Parathyroid adenoma (tissue), 2 donors: ENCODE results near the gene CLDN3.
A peak's percentile ranks its signal among the peaks of the same experiment; 100 is the strongest.

Experiments used
- H2AFZ ChIP-seq: fragments of 300-600 bp; sonication (generic); one replicate; pipeline ENCODE4 v1.7.0; 2017; ENCODE audit warnings: antibody characterized with exemption, mild to moderate bottlenecking
- H3K27ac ChIP-seq: fragments of 300-600 bp; sonication (generic); one replicate; pipeline ENCODE4 v1.7.0; 2017
- H3K27me3 ChIP-seq: fragments of 300-600 bp; sonication (generic); one replicate; pipeline ENCODE4 v1.7.0; 2017; ENCODE audit warnings: low read length; ENCODE audit not compliant: control insufficient read depth, insufficient read depth
- H3K36me3 ChIP-seq: fragments of 300-600 bp; sonication (generic); one replicate; pipeline ENCODE4 v1.7.0; 2017; ENCODE audit warnings: low read length; ENCODE audit not compliant: control insufficient read depth, insufficient read depth
- H3K4me1 ChIP-seq: fragments of 300-600 bp; sonication (generic); one replicate; pipeline ENCODE4 v1.7.0; 2017; ENCODE audit warnings: control low read depth
- H3K4me2 ChIP-seq: fragments of 300-600 bp; sonication (generic); one replicate; pipeline ENCODE4 v1.7.0; 2017; ENCODE audit warnings: low read length
- H3K4me3 ChIP-seq: fragments of 300-600 bp; sonication (generic); one replicate; pipeline ENCODE4 v1.7.0; 2017; ENCODE audit warnings: low read depth, low read length
- H3K79me2 ChIP-seq: fragments of 300-600 bp; sonication (generic); one replicate; pipeline ENCODE4 v1.7.0; 2017; ENCODE audit warnings: control low read depth
- H3K9ac ChIP-seq: fragments of 300-600 bp; sonication (generic); one replicate; pipeline ENCODE4 v1.7.0; 2017; ENCODE audit warnings: mild to moderate bottlenecking
- H3K9me3 ChIP-seq: fragments of 300-600 bp; sonication (generic); one replicate; pipeline ENCODE4 v1.7.0; 2017; ENCODE audit warnings: low read length; ENCODE audit not compliant: control insufficient read depth
- TF ChIP-seq, protein P1 (sequence below): fragments of 300-600 bp; sonication (generic); IDR thresholded peaks from one replicate; pipeline ENCODE4 v1.7.0; 2017; ENCODE audit warnings: antibody characterized with exemption, mild to moderate bottlenecking
- donor health status: primary hyperparathyroidism.

The CLDN3 gene, protein sequence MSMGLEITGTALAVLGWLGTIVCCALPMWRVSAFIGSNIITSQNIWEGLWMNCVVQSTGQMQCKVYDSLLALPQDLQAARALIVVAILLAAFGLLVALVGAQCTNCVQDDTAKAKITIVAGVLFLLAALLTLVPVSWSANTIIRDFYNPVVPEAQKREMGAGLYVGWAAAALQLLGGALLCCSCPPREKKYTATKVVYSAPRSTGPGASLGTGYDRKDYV

DNA sequence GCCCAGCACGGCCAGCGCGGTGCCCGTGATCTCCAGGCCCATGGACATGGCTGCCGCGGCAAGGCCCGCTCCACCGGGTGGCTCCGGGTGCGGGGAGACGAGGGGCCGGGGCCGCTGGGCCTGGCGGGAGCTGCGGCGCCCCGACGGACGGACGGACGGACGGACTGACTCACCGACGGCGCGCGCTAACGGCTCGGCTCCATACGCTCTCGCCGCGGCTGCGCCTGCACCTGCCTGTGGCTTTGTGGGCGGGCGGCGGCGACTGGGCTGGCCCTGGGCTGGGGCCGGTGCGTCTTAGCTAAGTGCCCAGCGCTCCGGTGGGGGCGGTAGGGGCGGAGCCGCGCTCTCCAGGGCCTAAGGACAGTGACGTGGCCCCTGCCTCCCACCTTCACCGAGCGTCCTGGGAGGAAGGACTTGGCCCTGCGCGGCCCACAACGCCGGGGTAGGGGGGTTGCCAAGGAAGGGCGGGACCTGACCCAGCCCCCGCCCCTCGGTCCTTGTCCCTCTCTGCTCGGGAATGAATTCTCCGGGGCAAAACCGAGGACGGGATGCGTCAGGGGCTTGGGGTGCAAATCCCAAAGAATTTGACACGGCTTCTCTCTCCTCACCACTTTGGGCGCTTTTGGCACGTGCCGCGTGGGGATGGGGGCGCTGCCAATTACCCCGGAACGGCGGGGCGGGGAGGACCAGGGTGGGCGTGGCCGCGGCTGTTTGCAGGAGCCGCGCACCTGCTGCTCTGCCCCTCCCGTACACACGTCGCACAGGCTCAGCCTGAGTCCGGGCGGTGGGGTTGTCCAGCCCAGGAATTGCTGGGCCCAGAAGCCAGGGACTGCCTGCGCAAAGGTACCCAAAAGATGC is at the start of gene CLDN3:
Gene CLDN3, minus strand, starts transcription at position 269 of the 858 bp plus-strand sequence. Its CDS starts 221 bp downstream, at position 48.
- Histone ChIP-seq H3K9ac (no peak within 1 kb of the TSS), H3K4me3 (peak within 1 kb of the TSS; percentile 74), H3K9me3 (no peaks in the 10 kb centered on the region), H3K4me2 (peak within 1 kb of the TSS; percentile 91), H3K79me2 (no peaks in the 10 kb centered on the region), H3K27ac (no peak within 1 kb of the TSS), H2AFZ (peak within 1 kb of the TSS; percentile 83), H3K4me1 (no peaks in the 10 kb centered on the region), H3K36me3 (no peaks in the 10 kb centered on the region), H3K27me3 (no peaks in the 10 kb centered on the region)
- TF ChIP-seq, protein P1, sequence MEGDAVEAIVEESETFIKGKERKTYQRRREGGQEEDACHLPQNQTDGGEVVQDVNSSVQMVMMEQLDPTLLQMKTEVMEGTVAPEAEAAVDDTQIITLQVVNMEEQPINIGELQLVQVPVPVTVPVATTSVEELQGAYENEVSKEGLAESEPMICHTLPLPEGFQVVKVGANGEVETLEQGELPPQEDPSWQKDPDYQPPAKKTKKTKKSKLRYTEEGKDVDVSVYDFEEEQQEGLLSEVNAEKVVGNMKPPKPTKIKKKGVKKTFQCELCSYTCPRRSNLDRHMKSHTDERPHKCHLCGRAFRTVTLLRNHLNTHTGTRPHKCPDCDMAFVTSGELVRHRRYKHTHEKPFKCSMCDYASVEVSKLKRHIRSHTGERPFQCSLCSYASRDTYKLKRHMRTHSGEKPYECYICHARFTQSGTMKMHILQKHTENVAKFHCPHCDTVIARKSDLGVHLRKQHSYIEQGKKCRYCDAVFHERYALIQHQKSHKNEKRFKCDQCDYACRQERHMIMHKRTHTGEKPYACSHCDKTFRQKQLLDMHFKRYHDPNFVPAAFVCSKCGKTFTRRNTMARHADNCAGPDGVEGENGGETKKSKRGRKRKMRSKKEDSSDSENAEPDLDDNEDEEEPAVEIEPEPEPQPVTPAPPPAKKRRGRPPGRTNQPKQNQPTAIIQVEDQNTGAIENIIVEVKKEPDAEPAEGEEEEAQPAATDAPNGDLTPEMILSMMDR = no peak

DNA sequence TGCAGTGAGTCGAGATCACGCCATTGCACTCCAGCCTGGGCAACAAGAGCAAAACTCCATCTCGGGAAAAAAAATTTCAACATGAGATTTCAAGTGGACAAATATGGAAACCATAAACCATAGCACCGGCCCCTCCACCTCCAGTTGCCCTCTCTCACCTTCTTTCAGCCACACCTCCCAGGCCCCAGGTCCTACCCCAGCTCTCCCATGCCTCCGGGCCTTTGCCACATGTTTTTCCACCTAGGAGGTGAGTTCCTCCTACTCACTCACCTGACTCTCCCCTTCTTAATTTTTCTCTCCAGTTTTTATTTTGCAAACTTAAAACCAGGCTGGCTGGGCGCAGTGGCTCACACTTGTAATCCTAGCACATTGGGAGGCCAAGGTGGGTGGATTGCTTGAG is 47.1 kb upstream of the CLDN3 start:
- Histone ChIP-seq H3K36me3 (no peaks in the 10 kb centered on the region), H3K27me3 (no peaks in the 10 kb centered on the region), H3K4me2 (no peak overlapping the region), H3K4me3 (no peak overlapping the region), H3K9ac (no peak overlapping the region), H3K9me3 (no peaks in the 10 kb centered on the region), H3K27ac (no peak overlapping the region), H3K4me1 (peaks cover 6% of the 10 kb centered on the region), H3K79me2 (no peaks in the 10 kb centered on the region), H2AFZ (no peak overlapping the region)
- TF ChIP-seq, protein P1 = no peak

DNA sequence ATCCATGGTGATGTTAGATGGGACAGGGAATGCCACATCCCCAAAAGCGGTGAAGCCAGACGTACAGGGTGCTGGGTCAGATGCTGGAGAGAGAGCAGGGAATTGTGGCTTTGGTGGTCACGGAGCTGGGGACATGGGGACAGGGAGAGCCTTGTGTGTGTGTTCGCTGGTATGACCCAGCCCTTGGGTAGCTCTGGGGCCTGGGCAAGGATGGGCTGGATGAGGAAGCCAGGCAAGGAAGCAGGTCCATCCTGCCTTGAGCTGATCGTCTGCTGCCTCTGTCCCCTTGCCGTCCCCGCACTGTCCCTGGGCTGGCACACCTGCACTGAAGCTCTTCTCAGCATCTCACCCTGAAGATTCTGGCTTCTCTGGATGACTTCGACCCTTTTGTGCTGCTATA is 45.4 kb upstream of the CLDN3 start:
- Histone ChIP-seq H3K9ac (no peak overlapping the region), H3K4me2 (no peak overlapping the region), H3K79me2 (no peaks in the 10 kb centered on the region), H3K36me3 (no peaks in the 10 kb centered on the region), H2AFZ (no peak overlapping the region), H3K27me3 (no peaks in the 10 kb centered on the region), H3K4me3 (no peak overlapping the region), H3K9me3 (no peaks in the 10 kb centered on the region), H3K27ac (no peak overlapping the region), H3K4me1 (no peaks in the 10 kb centered on the region)
- TF ChIP-seq, protein P1 = no peak

DNA sequence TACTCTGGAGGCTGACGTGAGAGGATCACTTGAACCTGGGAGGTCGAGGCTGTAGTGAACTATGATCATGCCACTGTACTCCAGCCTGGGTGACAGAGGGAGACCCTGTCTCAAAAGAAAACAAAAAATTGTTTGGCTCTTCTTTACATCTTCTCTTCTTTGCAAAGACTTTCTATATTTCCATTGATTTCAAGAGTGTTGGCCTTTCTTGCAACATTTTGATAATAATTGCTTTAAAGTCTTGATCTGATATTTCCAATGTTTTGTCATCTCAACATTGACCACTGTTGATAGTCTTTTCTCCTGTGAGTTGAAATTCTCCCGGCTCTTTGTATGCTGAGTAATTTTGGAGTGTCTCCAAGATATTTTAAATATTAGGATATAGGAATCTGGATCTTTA is 42.9 kb upstream of the CLDN3 start:
- H3K27me3 ChIP-seq = no peaks in the 10 kb centered on the region
- TF ChIP-seq, protein P1 = no peak

More for the DNA sequence above, 42.9 kb upstream of the CLDN3 start:
- Histone ChIP-seq H3K9ac (no peak overlapping the region), H3K79me2 (no peaks in the 10 kb centered on the region), H3K4me2 (no peak overlapping the region), H3K9me3 (no peaks in the 10 kb centered on the region), H3K36me3 (no peaks in the 10 kb centered on the region), H3K27ac (no peak overlapping the region), H2AFZ (no peak overlapping the region), H3K4me1 (no peaks in the 10 kb centered on the region), H3K4me3 (no peak overlapping the region)
